ACHN (cell line): ENCODE results near the gene UBE2N.

Source experiments
- DNase-seq: peaks from one replicate; pipeline ENCODE4 v3.0.0-alpha.2; 2015
- in situ Hi-C: cut with HindIII; loops from 2 replicates; pipeline ENCODE4 v1.10.0; 2017; ENCODE audit warnings: low sequenced_read_pairs, low pct_ligation_motif_present, low pct_unique_long_range_greater_than_20kb

The UBE2N gene

GRCh38 chr12:93441617-93442410 lies at the start of gene UBE2N:
TSS of gene UBE2N (minus strand) at chr12:93441947. CDS start at chr12:93441884, 63 bp downstream.
- in situ Hi-C loops = no loop called here
- peak; percentile 98 for DNase-seq

GRCh38 chr12:93484315-93484981 lies 42.7 kb upstream of the UBE2N start:
- in situ Hi-C loops = no loop called here
- DNase-seq = peak; percentile 69

GRCh38 chr12:93483151-93483807 lies 41.5 kb upstream of the UBE2N start:
- DNase-seq = no peak
- in situ Hi-C loops = no loop called here

- no peak for DNase-seq
- in situ Hi-C loops = no loop called here
Measured at GRCh38 chr12:93482721-93483120, 41.0 kb upstream of the UBE2N start.

- in situ Hi-C loops = no loop called here
- no peak for DNase-seq
Measured at GRCh38 chr12:93476555-93476954, 34.8 kb upstream of the UBE2N start.

GRCh38 chr12:93469386-93469785 lies 27.6 kb upstream of the UBE2N start:
- DNase-seq = no peak
- in situ Hi-C loops = no loop called here

- in situ Hi-C loops = no loop called here
- DNase-seq = peak; percentile 25
Measured at GRCh38 chr12:93468008-93468371, 26.2 kb upstream of the UBE2N start.

- in situ Hi-C loops = no loop called here
- DNase-seq = peak; percentile 96
Measured at GRCh38 chr12:93467351-93468007, 25.7 kb upstream of the UBE2N start, which contains the start of gene MRPL42. TSS of gene MRPL42 (plus strand) at chr12:93467514. CDS start at chr12:93469286, 1,772 bp downstream.

GRCh38 chr12:93466625-93467350 lies 25.0 kb upstream of the UBE2N start:
- DNase-seq = no peak
- in situ Hi-C loops = no loop called here

- no peak for DNase-seq
- in situ Hi-C loops = no loop called here
Measured at GRCh38 chr12:93465841-93466240, 24.1 kb upstream of the UBE2N start.

GRCh38 chr12:93461503-93461902 lies 19.8 kb upstream of the UBE2N start:
- DNase-seq = no peak
- in situ Hi-C loops = no loop called here

- DNase-seq = no peak
- in situ Hi-C loops = no loop called here
Measured at GRCh38 chr12:93460902-93461301, 19.2 kb upstream of the UBE2N start.

GRCh38 chr12:93460003-93460402 lies 18.3 kb upstream of the UBE2N start:
- no peak for DNase-seq
- in situ Hi-C loops = no loop called here

GRCh38 chr12:93459097-93459496 lies 17.4 kb upstream of the UBE2N start:
- DNase-seq = no peak
- in situ Hi-C loops = no loop called here

- in situ Hi-C loops = no loop called here
- no peak for DNase-seq
Measured at GRCh38 chr12:93456077-93456476, 14.3 kb upstream of the UBE2N start.

GRCh38 chr12:93453633-93454032 lies 11.9 kb upstream of the UBE2N start:
- no peak for DNase-seq
- in situ Hi-C loops = no loop called here

- no peak for DNase-seq
- in situ Hi-C loops = no loop called here
Measured at GRCh38 chr12:93451423-93452158, 9.8 kb upstream of the UBE2N start.

GRCh38 chr12:93449277-93449676 lies 7.5 kb upstream of the UBE2N start:
- no peak for DNase-seq
- in situ Hi-C loops = no loop called here
